Heart left ventricle (tissue), 13 donors: ENCODE results near the gene NTNG2.

Source experiments
- CTCF ChIP-seq, 12 donors: fragments of 200-600 bp; sonication (generic) in 4 of 12; IDR thresholded peaks; one replicate each; pipeline versions ENCODE4 v1.5.0 to v1.8.0; 2018 to 2022; ENCODE audit warnings: antibody characterized with exemption in 12 of 12, mild to moderate bottlenecking in 5 of 12
- POLR2A ChIP-seq, 2 donors: fragments of 450-650 bp; IDR thresholded peaks; one replicate each; pipeline ENCODE4 v1.6.1; 2017; ENCODE audit warnings: antibody characterized with exemption in 2 of 2, mild to moderate bottlenecking in 2 of 2, moderate library complexity in 2 of 2
- donor health status: ischemic (EF 13 %, LVEDD 7.1; RV severe dilation, severe dysfunction).
- donor health status: DM: no; HTN: yes; CAD: no.
- donor health status: DM: no; HTN: no; CAD: no.
- donor health status: ischemic (EF 25% LVEDD 6.9; RV normal size, moderate dysfunction).
- donor health status: ischemic (EF 25% LVEDD 5.7; RV mildly dilated, moderate dysfunction).
- donor health status: ischemic (EF 35%, LVEDD 5.7; RV mildly dilated, moderate dysfunction).
- donor health status: nonischemic (EF 11% LVEDD 7.7; RV severe dilation, severe dysfunction).
- donor health status: DM: yes; HTN: yes; CAD: no.
- donor health status: PGD.
- donor health status: ischemic (EF 29% LVEDD 5.4; RV normal size, mild dysfunction).
- donor health status: nonischemic (EF 23%, LVEDD 6.1; RV moderate dilation, normal function).

- TF ChIP-seq CTCF (IDR thresholded peaks at IDR 0.05), result peak; percentile 88 to 98 (median 94)
- no peak for TF ChIP-seq POLR2A (IDR thresholded peaks at IDR 0.05)
Measured at GRCh38 chr9:132235894-132236661, 74.2 kb downstream of the NTNG2 start.
